ENCODE measurements around the gene SLC22A4. TPM values are rescaled to one million over a fixed set of nuclear protein-coding genes. Genes with fewer than 3 reads are reported as not detected.

SLC22A4 gene
- total RNA-seq, 2 experiments from 2014 or later: 0.10 to 0.28 TPM

- H3K4me3 Mint-ChIP-seq: no peak overlapping the region
- ChIA-PET POLR2A (no interaction called here), CTCF (interaction anchor here (0.6 kb wide), 1 partner anchor 618 kb away, joined by 6 read pairs; no protein-coding TSS in a partner anchor)
- no peak for DNase-seq
- no peaks in the 10 kb centered on the region for H3K36me3 Mint-ChIP-seq (ENCODE audit: low read depth)
- H3K9me3 Mint-ChIP-seq: no peaks in the 10 kb centered on the region
- peaks cover 10% of the 10 kb centered on the region for H3K4me1 Mint-ChIP-seq
- H3K27ac Mint-ChIP-seq: no peak overlapping the region
- H3K27me3 Mint-ChIP-seq: peaks cover 18% of the 10 kb centered on the region
Observed at GRCh38 chr5:132274050-132274792, 20.0 kb upstream of the SLC22A4 start.

- H3K27ac Mint-ChIP-seq: no peak overlapping the region
- no peak for DNase-seq
- no peaks in the 10 kb centered on the region for H3K36me3 Mint-ChIP-seq (ENCODE audit: low read depth)
- CTCF ChIA-PET: interaction anchor here (2.0 kb wide), 1 partner anchor 38 kb away, joined by 8 read pairs; no protein-coding TSS in a partner anchor
- POLR2A ChIA-PET: no interaction called here
- no peaks in the 10 kb centered on the region for H3K9me3 Mint-ChIP-seq
- no peak overlapping the region for H3K4me3 Mint-ChIP-seq
- H3K4me1 Mint-ChIP-seq: peaks cover 10% of the 10 kb centered on the region
- H3K27me3 Mint-ChIP-seq: peaks cover 23% of the 10 kb centered on the region
Observed at GRCh38 chr5:132275367-132276220, 18.6 kb upstream of the SLC22A4 start.

- ChIA-PET CTCF (no interaction called here), POLR2A (no interaction called here)
- H3K36me3 Mint-ChIP-seq (ENCODE audit: low read depth): no peaks in the 10 kb centered on the region
- H3K4me3 Mint-ChIP-seq: no peak overlapping the region
- no peak overlapping the region for H3K27ac Mint-ChIP-seq
- H3K27me3 Mint-ChIP-seq: peaks cover 21% of the 10 kb centered on the region
- no peak for DNase-seq
- peaks cover 6% of the 10 kb centered on the region for H3K4me1 Mint-ChIP-seq
- no peaks in the 10 kb centered on the region for H3K9me3 Mint-ChIP-seq
Observed at GRCh38 chr5:132277256-132277655, 16.9 kb upstream of the SLC22A4 start.

GRCh38 chr5:132277971-132278853 is 16.0 kb upstream of the SLC22A4 start:
- ChIA-PET CTCF (no interaction called here), POLR2A (no interaction called here)
- no peak overlapping the region for H3K27ac Mint-ChIP-seq
- no peaks in the 10 kb centered on the region for H3K36me3 Mint-ChIP-seq (ENCODE audit: low read depth)
- no peaks in the 10 kb centered on the region for H3K9me3 Mint-ChIP-seq
- H3K27me3 Mint-ChIP-seq: peaks cover 16% of the 10 kb centered on the region
- no peak for DNase-seq
- no peak overlapping the region for H3K4me3 Mint-ChIP-seq
- H3K4me1 Mint-ChIP-seq: no peaks in the 10 kb centered on the region

- POLR2A ChIA-PET: no interaction called here
- Mint-ChIP-seq H3K36me3 (ENCODE audit: low read depth) (no peaks in the 10 kb centered on the region), H3K9me3 (no peaks in the 10 kb centered on the region), H3K4me1 (no peaks in the 10 kb centered on the region), H3K27ac (no peak overlapping the region), H3K4me3 (no peak overlapping the region), H3K27me3 (peaks cover 5% of the 10 kb centered on the region)
- DNase-seq: no peak
- CTCF ChIA-PET: interaction anchor here (0.7 to 0.9 kb wide), 2 partner anchors 42 to 75 kb away, joined by 3 read pairs; no protein-coding TSS in a partner anchor
Observed at GRCh38 chr5:132279801-132280200, 14.4 kb upstream of the SLC22A4 start.

- Mint-ChIP-seq H3K36me3 (ENCODE audit: low read depth) (no peaks in the 10 kb centered on the region), H3K27me3 (peaks cover 5% of the 10 kb centered on the region), H3K27ac (no peak overlapping the region), H3K4me1 (no peaks in the 10 kb centered on the region), H3K9me3 (no peaks in the 10 kb centered on the region), H3K4me3 (no peak overlapping the region)
- no peak for DNase-seq
- ChIA-PET CTCF (interaction anchor here (0.6 to 1.2 kb wide), 4 partner anchors 8 to 747 kb away, joined by 3 to 4 read pairs (median 3); no protein-coding TSS in a partner anchor), POLR2A (interaction anchor here (1.3 kb wide), 1 partner anchor 89 kb away, joined by 3 read pairs; the partner anchor contains the start of gene SLC22A5)
Observed at GRCh38 chr5:132280371-132281240, 13.6 kb upstream of the SLC22A4 start.

GRCh38 chr5:132281856-132282614 is 12.2 kb upstream of the SLC22A4 start:
- DNase-seq: no peak
- H3K36me3 Mint-ChIP-seq (ENCODE audit: low read depth): no peaks in the 10 kb centered on the region
- CTCF ChIA-PET: interaction anchor here (0.6 to 1.1 kb wide), 3 partner anchors 9 to 14 kb away, joined by 3 read pairs; partner anchors contain the start of gene SLC22A4
- H3K4me3 Mint-ChIP-seq: no peak overlapping the region
- H3K27ac Mint-ChIP-seq: no peak overlapping the region
- H3K9me3 Mint-ChIP-seq: no peaks in the 10 kb centered on the region
- H3K4me1 Mint-ChIP-seq: no peaks in the 10 kb centered on the region
- POLR2A ChIA-PET: interaction anchor here (1.3 kb wide), 1 partner anchor 88 kb away, joined by 3 read pairs; the partner anchor contains the start of gene SLC22A5
- H3K27me3 Mint-ChIP-seq: peaks cover 5% of the 10 kb centered on the region

- Mint-ChIP-seq H3K36me3 (ENCODE audit: low read depth) (no peaks in the 10 kb centered on the region), H3K27ac (no peak overlapping the region), H3K27me3 (peaks cover 8% of the 10 kb centered on the region), H3K9me3 (no peaks in the 10 kb centered on the region), H3K4me1 (no peaks in the 10 kb centered on the region), H3K4me3 (no peak overlapping the region)
- ChIA-PET CTCF (no interaction called here), POLR2A (no interaction called here)
- no peak for DNase-seq
Observed at GRCh38 chr5:132283423-132284043, 10.7 kb upstream of the SLC22A4 start.

- H3K4me1 Mint-ChIP-seq: peaks cover 8% of the 10 kb centered on the region
- no peaks in the 10 kb centered on the region for H3K36me3 Mint-ChIP-seq (ENCODE audit: low read depth)
- H3K4me3 Mint-ChIP-seq: no peak overlapping the region
- no peaks in the 10 kb centered on the region for H3K9me3 Mint-ChIP-seq
- H3K27ac Mint-ChIP-seq: no peak overlapping the region
- DNase-seq: no peak
- peaks cover 7% of the 10 kb centered on the region for H3K27me3 Mint-ChIP-seq
- ChIA-PET POLR2A (no interaction called here), CTCF (no interaction called here)
Observed at GRCh38 chr5:132289097-132289496, 5.1 kb upstream of the SLC22A4 start.

- POLR2A ChIA-PET: no interaction called here
- Mint-ChIP-seq H3K27ac (no peak overlapping the region), H3K4me3 (no peak overlapping the region), H3K36me3 (ENCODE audit: low read depth) (no peaks in the 10 kb centered on the region), H3K27me3 (peaks cover 7% of the 10 kb centered on the region), H3K4me1 (peaks cover 22% of the 10 kb centered on the region), H3K9me3 (no peaks in the 10 kb centered on the region)
- CTCF ChIA-PET: interaction anchor here (0.8 to 1.6 kb wide), 4 partner anchors 10 to 95 kb away, joined by 3 to 7 read pairs (median 4); no protein-coding TSS in a partner anchor
- no peak for DNase-seq
Observed at GRCh38 chr5:132291026-132291425, 3.2 kb upstream of the SLC22A4 start.
